HG03378 (cell line): ENCODE data around the gene COL28A1.

Experiments used
- ATAC-seq: cut with Tn5 transposase; IDR thresholded peaks from one replicate; pipeline ENCODE4 v1.9.1; 2021; ENCODE audit warnings: mild to moderate bottlenecking, moderate library complexity; ENCODE audit not compliant: unreplicated experiment

COL28A1 gene

GRCh38 chr7:7349156-7349555 lies 186.5 kb downstream of the COL28A1 start:
- no peak for ATAC-seq

GRCh38 chr7:7347045-7347444 lies 188.6 kb downstream of the COL28A1 start:
- no peak for ATAC-seq

- ATAC-seq, result no peak
Measured at GRCh38 chr7:7344583-7344982, 191.1 kb downstream of the COL28A1 start.

GRCh38 chr7:7335909-7336308 lies 199.8 kb downstream of the COL28A1 start:
- ATAC-seq, result no peak

GRCh38 chr7:7335215-7335614 lies 200.5 kb downstream of the COL28A1 start:
- no peak for ATAC-seq

- ATAC-seq, result no peak
Measured at GRCh38 chr7:7333610-7334009, 202.1 kb downstream of the COL28A1 start.

GRCh38 chr7:7331523-7331922 lies 204.2 kb downstream of the COL28A1 start:
- no peak for ATAC-seq

GRCh38 chr7:7330997-7331396 lies 204.7 kb downstream of the COL28A1 start:
- no peak for ATAC-seq

GRCh38 chr7:7329326-7329725 lies 206.3 kb downstream of the COL28A1 start:
- no peak for ATAC-seq

- no peak for ATAC-seq
Measured at GRCh38 chr7:7327423-7327822, 208.2 kb downstream of the COL28A1 start.

- ATAC-seq, result no peak
Measured at GRCh38 chr7:7324698-7325097, 211.0 kb downstream of the COL28A1 start.

GRCh38 chr7:7323921-7324320 lies 211.8 kb downstream of the COL28A1 start:
- ATAC-seq, result no peak

GRCh38 chr7:7323352-7323751 lies 212.3 kb downstream of the COL28A1 start:
- peak; percentile 76 for ATAC-seq

- peak; percentile 94 for ATAC-seq
Measured at GRCh38 chr7:7321681-7322080, 214.0 kb downstream of the COL28A1 start.

- no peak for ATAC-seq
Measured at GRCh38 chr7:7318601-7319000, 217.1 kb downstream of the COL28A1 start.

- ATAC-seq, result no peak
Measured at GRCh38 chr7:7317850-7318249, 217.8 kb downstream of the COL28A1 start.

GRCh38 chr7:7315851-7316250 lies 219.8 kb downstream of the COL28A1 start:
- ATAC-seq, result no peak

GRCh38 chr7:7312323-7312722 lies 223.3 kb downstream of the COL28A1 start:
- no peak for ATAC-seq

- no peak for ATAC-seq
Measured at GRCh38 chr7:7311001-7311400, 224.7 kb downstream of the COL28A1 start.

- ATAC-seq, result no peak
Measured at GRCh38 chr7:7309203-7309602, 226.5 kb downstream of the COL28A1 start.
